ENCODE results near the gene TSPAN31. TPM values are rescaled to one million over a fixed set of nuclear protein-coding genes. Genes with fewer than 3 reads are reported as not detected.
"Not testable (repeated sequence)": the region's sequence is repeated elsewhere in the genome, so short reads cannot be mapped to it uniquely, and the experiment has no call there.

TSPAN31 gene, protein sequence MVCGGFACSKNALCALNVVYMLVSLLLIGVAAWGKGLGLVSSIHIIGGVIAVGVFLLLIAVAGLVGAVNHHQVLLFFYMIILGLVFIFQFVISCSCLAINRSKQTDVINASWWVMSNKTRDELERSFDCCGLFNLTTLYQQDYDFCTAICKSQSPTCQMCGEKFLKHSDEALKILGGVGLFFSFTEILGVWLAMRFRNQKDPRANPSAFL
- polyA plus RNA-seq (ENCODE audit: insufficient read length) = 40.9 TPM

DNA sequence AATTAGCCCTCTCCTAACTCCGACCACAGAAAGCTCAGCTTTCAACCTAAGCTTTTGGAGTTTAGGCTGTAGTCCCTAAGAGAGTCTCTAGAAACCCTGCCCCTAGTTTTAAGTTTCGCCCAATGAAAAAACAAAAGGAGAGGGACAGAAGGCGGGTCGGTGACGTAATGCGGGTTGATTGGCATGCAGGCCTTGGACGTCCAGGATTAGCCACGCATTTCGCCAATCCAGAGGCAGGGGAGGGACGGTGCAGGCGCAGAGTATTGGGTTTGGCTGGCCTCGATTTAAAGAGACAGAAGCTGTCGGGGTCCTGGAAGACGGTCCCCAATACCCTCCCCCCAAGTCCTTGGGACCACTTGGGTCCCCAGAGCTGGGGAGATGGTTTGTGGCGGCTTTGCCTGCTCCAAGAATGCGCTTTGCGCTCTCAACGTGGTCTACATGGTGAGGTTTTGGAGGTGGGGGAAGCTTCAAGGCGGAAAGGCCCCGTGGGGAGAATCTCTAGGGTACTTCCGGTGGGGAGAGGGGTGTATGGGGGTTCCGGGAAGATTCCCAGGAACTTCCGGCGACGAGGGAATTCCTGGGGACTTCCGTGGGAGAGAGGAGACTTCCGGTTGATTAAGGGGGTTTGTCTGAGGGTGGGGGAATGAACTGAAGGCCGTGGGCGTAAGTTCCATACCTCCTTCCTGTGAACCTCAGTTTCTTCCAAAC, at the start of gene TSPAN31:
Gene TSPAN31 (plus strand): TSS at position 263 of the 708 bp plus-strand sequence. CDS start 116 bp downstream, at position 379.
- DNase-seq (ENCODE audit: low read depth) = peak; percentile 99

DNA sequence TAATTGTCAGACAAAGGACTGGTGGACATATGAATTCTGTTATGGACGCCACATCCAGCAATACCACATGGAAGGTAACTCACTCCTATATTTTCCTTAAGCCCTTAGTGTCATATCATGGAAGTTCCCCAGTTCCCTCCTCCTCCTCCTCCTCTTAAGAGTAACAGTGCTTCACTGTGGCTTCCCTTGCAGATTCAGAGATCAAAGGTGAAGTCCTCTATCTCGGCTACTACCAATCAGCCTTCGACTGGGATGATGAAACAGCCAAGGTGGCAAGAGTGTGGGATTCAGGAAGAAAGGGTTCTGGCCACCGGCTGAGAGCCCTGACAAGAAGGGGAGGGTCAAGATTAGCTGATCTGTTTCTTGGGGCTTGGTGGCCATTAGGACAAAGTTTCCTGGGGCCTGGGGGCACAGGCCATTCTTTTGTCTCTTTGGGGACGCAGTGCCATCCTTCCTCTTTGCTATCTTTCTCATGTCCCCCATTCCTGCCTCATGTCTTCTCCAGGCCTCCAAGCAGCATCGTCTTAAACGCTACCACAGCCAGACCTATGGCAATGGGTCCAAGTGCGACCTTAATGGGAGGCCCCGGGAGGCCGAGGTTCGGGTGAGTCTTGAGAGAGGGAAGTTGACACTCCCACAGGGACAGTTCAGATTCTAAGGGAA, 48.9 kb upstream of the TSPAN31 start:
- DNase-seq (ENCODE audit: low read depth) = no peak

GRCh38 chr12:57697076-57697475, 47.8 kb upstream of the TSPAN31 start:
- no peak for DNase-seq (ENCODE audit: low read depth)

DNA sequence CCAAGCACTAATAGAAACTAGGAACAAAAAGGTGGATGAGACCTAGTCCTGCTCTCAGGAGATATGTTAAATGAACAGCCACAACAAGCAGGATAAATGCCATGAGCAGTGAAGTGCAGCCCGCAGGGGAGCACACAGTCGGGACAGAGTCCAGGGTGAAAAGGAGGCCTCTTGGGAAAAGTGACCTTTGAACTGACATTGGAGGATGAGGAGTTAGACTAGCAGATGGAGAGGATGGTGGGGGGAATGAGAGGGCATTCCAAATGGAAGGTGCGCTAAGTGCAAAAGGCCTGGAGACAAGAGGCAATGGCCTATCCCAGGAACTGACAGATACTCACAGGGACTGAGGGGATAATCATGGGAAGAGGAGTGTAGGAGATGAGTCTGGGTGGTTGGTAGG, 46.4 kb upstream of the TSPAN31 start:
- DNase-seq (ENCODE audit: low read depth) = no peak

DNA sequence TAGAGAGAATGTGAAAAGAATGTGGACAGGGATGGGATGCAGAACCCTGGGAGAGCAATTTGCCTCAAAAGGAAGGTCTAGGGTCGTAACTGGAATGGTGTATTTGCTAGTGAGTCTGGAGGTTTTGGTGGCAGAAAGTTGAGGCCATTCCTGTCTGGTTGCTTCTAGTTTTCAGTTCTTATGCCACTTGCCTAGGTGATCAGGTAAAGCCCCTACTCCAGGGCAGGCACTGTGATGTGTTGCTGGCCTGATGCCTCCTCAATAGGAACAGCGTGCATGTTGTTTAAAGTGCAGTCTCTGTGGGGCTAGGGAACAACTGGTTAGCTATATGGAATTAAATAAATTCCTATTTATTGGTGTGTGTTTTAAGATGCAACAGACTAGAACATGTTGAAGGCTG, 44.5 kb upstream of the TSPAN31 start:
- DNase-seq (ENCODE audit: low read depth) = no peak

GRCh38 chr12:57707250-57707649, 37.6 kb upstream of the TSPAN31 start:
- DNase-seq (ENCODE audit: low read depth) = no peak

DNA sequence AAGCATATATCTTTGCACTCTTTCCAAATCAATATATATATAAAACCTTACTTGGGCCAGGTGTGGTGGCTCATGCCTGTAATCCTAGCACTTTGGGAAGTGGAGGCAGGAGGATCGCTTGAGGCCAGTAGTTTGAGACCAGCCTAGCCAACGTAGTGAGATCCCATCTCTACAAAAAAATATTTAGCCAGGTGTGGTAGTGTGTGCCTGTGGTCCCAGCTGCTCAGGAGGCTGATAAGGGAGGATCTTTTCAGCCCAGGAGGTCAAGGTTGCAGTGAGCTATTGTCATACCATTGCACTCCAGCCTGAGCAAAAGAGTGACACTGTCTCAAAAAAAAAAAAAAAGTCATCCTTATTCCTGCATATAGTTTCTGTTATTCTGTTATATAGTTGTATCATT, 36.5 kb upstream of the TSPAN31 start:
- no peak for DNase-seq (ENCODE audit: low read depth)

- DNase-seq (ENCODE audit: low read depth) = no peak
Measured at GRCh38 chr12:57712701-57713100, 32.1 kb upstream of the TSPAN31 start.

DNA sequence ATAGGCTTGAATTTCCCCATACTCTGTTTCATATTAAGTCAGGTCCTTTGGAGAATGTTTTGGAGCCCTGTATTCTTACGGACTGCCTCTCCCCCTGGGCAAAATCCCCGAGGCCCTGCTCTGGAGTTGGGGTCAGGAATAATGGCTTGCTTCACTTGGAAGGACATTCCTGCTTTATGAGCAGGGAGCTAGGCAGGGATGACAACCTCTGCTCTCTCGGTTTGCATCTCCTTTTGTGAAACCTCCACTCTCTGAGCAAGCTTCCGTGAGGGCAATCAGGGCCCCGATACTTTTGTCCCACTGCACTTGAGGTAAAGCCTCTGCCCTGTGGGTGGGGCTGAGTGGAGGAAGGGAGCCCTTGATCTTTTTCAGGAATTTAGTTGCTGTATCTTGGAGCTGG, 31.6 kb upstream of the TSPAN31 start:
- no peak for DNase-seq (ENCODE audit: low read depth)

- DNase-seq (ENCODE audit: low read depth) = not testable (repeated sequence)
Measured at GRCh38 chr12:57715036-57715748, 29.6 kb upstream of the TSPAN31 start.

- DNase-seq (ENCODE audit: low read depth) = no peak
Measured at GRCh38 chr12:57715786-57716185, 29.1 kb upstream of the TSPAN31 start.

DNA sequence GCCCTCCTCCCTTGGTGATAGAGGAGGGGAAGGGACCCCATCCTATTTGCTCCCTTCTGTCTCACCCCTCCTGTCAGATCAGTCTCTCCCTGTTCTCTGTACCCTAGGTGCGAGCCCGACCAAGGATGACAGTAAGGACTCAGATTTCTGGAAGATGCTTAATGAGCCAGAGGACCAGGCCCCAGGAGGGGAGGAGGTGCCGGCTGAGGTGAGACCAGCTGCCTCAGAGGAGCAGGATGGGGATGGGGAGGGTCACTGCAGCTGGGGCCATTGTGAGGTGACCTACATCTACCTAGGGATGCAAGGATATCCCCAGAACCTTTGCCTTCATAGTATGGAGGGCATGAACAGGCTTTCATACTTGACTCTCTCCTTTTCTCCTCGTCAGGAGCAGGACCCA, 28.5 kb upstream of the TSPAN31 start:
- DNase-seq (ENCODE audit: low read depth) = no peak

DNA sequence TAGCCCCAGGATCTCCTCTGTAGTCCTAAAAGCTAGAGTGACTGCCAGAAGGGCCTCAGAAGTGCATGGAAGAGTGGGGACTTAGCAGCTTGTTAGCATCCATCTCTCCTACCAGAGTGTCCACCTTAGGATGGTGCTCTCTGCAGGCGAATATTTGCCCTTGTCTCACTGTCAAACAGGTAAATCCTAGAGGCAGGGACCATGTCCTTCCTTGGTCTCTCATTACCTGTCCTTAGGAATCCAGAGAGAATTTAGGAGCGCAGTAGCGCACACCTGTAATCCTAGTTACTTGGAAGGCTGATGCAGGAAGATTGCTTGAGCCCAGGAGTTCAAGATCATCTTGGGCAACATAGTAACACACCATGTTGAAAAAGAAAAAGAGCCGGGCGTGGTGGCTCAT, 27.7 kb upstream of the TSPAN31 start:
- DNase-seq (ENCODE audit: low read depth) = no peak

DNA sequence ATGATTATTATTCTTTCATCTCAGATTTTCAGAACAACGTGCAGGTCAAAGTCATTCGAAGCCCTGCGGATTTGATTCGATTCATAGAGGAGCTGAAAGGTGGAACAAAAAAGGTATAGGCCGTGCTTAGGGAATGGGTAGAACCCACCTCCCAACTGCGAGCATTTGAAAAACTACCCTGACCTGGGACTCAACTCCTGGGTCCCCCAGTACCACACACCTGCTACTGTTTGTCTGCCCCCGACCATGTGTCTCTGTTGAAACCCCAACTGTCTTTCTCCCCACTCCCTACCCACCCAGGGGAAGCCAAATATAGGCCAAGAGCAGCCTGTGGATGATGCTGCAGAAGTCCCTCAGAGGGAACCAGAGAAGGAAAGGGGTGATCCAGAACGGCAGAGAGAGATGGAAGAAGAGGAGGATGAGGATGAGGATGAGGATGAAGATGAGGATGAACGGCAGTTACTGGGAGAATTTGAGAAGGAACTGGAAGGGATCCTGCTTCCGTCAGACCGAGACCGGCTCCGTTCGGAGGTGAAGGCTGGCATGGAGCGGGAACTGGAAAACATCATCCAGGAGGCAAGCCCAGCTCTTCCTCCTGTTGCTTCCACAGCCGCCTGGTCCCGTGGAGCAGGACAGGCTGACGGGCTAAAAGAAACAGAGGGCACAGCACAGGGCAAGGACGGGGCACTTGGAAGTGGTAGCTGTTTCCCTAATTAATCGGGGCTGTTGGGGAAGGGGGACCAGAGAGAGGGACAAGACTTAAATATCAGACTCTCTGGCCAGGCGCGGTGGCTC, 26.8 kb upstream of the TSPAN31 start:
- no peak for DNase-seq (ENCODE audit: low read depth)

DNA sequence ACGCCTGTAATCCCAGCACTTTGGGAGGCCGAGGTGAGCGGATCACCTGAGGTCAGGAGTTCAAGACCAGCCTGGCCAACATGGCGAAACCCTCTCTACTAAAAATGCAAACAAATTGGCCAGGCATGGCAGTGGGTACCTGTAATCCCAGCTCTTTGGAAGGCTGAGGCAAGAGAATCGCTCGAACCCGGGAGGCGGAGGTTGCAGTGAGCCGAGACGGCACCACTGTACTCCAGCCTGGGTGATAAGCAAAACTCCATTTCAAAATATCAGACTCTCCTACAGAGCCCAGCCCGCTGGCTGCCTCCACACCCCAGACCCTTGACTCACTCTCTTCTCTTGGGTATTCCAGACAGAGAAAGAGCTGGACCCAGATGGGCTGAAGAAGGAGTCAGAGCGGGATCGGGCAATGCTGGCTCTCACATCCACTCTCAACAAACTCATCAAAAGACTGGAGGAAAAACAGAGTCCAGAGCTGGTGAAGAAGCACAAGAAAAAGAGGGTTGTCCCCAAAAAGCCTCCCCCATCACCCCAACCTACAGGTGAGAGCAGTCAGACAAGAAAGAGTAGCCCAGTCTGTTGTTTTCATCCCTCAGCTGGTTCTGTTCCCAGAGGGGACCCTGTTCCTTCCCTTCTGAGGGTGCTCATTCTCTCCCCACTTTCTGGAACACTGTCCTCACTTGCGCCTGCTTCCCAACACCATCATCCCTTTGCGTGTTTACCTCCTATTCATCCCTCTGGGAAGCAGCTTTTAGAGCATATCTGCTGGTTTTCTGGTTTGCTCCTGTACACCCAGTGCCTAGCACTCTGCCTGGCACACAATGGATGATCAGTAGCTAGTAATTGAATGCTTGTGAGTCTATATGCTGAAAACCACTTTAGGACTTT, 26.0 kb upstream of the TSPAN31 start:
- no peak for DNase-seq (ENCODE audit: low read depth)

GRCh38 chr12:57719777-57720605, 24.8 kb upstream of the TSPAN31 start:
- no peak for DNase-seq (ENCODE audit: low read depth)

- no peak for DNase-seq (ENCODE audit: low read depth)
Measured at GRCh38 chr12:57720606-57721595, 23.9 kb upstream of the TSPAN31 start.
